Measurements from ENCODE around the gene TRO.
A peak's percentile ranks its signal among the peaks of the same experiment; 100 is the strongest.

The TRO gene

GRCh38 chrX:54920610-54921426 is at the start of gene TRO:
Gene TRO, plus strand, starts transcription at chrX:54920824. Its CDS starts 1,423 bp downstream, at chrX:54922247.
- DNase-seq, result no peak

GRCh38 chrX:54885740-54886139 is 34.9 kb upstream of the TRO start:
- DNase-seq, result no peak

- DNase-seq, result peak; percentile 2
Measured at GRCh38 chrX:54891573-54891972, 29.1 kb upstream of the TRO start.

- no peak for DNase-seq
Measured at GRCh38 chrX:54894159-54894558, 26.5 kb upstream of the TRO start.

GRCh38 chrX:54909941-54910340 is 10.7 kb upstream of the TRO start:
- DNase-seq, result no peak

- no peak for DNase-seq
Measured at GRCh38 chrX:54921427-54922021, 900 bp downstream of the TRO start.

- DNase-seq, result no peak
Measured at GRCh38 chrX:54922547-54922946, 1.9 kb downstream of the TRO start.

GRCh38 chrX:54923376-54923775 is 2.8 kb downstream of the TRO start:
- no peak for DNase-seq

- DNase-seq, result no peak
Measured at GRCh38 chrX:54926978-54927377, 6.4 kb downstream of the TRO start.

GRCh38 chrX:54928876-54929275 is 8.3 kb downstream of the TRO start:
- DNase-seq, result no peak

GRCh38 chrX:54930291-54931049 is 9.8 kb downstream of the TRO start:
- DNase-seq, result no peak

GRCh38 chrX:54931107-54931506 is 10.5 kb downstream of the TRO start:
- DNase-seq, result no peak

- DNase-seq, result no peak
Measured at GRCh38 chrX:54933150-54933826, 12.7 kb downstream of the TRO start.

- DNase-seq, result no peak
Measured at GRCh38 chrX:54934058-54934457, 13.4 kb downstream of the TRO start.

GRCh38 chrX:54934890-54935289 is 14.3 kb downstream of the TRO start:
- no peak for DNase-seq

GRCh38 chrX:54935306-54935705 is 14.7 kb downstream of the TRO start:
- DNase-seq, result no peak

GRCh38 chrX:54937416-54937815 is 16.8 kb downstream of the TRO start:
- no peak for DNase-seq

GRCh38 chrX:54944816-54945215 is 24.2 kb downstream of the TRO start:
- no peak for DNase-seq

- DNase-seq, result no peak
Measured at GRCh38 chrX:54945224-54945623, 24.6 kb downstream of the TRO start.

GRCh38 chrX:54950730-54951375 is 30.2 kb downstream of the TRO start:
- DNase-seq, result peak; percentile 35

GRCh38 chrX:54961750-54962149 is 41.1 kb downstream of the TRO start:
- no peak for DNase-seq

- no peak for DNase-seq
Measured at GRCh38 chrX:54964766-54965497, 44.3 kb downstream of the TRO start.
